CD14-positive monocyte (primary cell): Measurements from ENCODE around the gene KCNE1. TPM values are rescaled to one million over a fixed set of nuclear protein-coding genes. Genes with fewer than 3 reads are reported as not detected.
"Not testable (repeated sequence)": the region's sequence is repeated elsewhere in the genome, so short reads cannot be mapped to it uniquely, and the experiment has no call there.

Source experiments
- DNase-seq, 3 donors: peaks; one replicate each; pipeline ENCODE4 v3.0.0-alpha.2; 2011 to 2022
- H2AFZ ChIP-seq: 2 replicates; pipeline ENCODE4 v1.6.0; 2012; ENCODE audit warnings: mild to moderate bottlenecking, low read depth, low read length, inconsistent platforms; ENCODE audit not compliant: insufficient read depth, poor library complexity, severe bottlenecking
- H3K27ac ChIP-seq, 2 donors: 1 replicate in 1 of 2; 2 replicates in 1 of 2; pipeline ENCODE4 v1.5.1; 2012 to 2013; ENCODE audit warnings: low read length in 2 of 2, control low read depth in 1 of 2, inconsistent platforms in 1 of 2, low read depth in 1 of 2, mild to moderate bottlenecking in 1 of 2
- H3K27me3 ChIP-seq, 2 donors: one replicate each; pipeline versions ENCODE4 v1.6.0 to v1.6.1; 2011 to 2013; ENCODE audit warnings: low read length in 2 of 2; ENCODE audit not compliant: control insufficient read depth in 2 of 2, insufficient read depth in 2 of 2
- H3K36me3 ChIP-seq, 2 donors: replicated peaks in 1 of 2; 1 replicate in 1 of 2; 2 replicates in 1 of 2; pipeline versions ENCODE4 v1.5.1 to v1.6.1; 2012 to 2013; ENCODE audit warnings: low read length in 2 of 2, control low read depth in 1 of 2, inconsistent platforms in 1 of 2, mild to moderate bottlenecking in 1 of 2; ENCODE audit not compliant: insufficient read depth in 2 of 2, control insufficient read depth in 1 of 2
- H3K4me1 ChIP-seq, 2 donors: 1 replicate in 1 of 2; 2 replicates in 1 of 2; pipeline versions ENCODE4 v1.5.1 to v1.6.1; 2012 to 2013; ENCODE audit warnings: low read length in 2 of 2, control low read depth in 1 of 2, inconsistent platforms in 1 of 2, mild to moderate bottlenecking in 1 of 2, moderate library complexity in 1 of 2; ENCODE audit not compliant: insufficient read depth in 2 of 2, control insufficient read depth in 1 of 2
- H3K4me2 ChIP-seq: replicated peaks from 2 replicates; pipeline ENCODE3; 2012; ENCODE audit warnings: low read length, moderate library complexity, mild to moderate bottlenecking; ENCODE audit not compliant: poor library complexity, severe bottlenecking; ENCODE audit errors: extremely low read depth
- H3K4me3 ChIP-seq, 3 experiments: fragments of 200-600 bp in 1 of 3; sonication (generic) in 1 of 3; replicated peaks in 1 of 3; 1 replicate in 2 of 3; 2 replicates in 1 of 3; pipeline ENCODE4 v1.5.1; 2011 to 2013; ENCODE audit warnings: low read length in 3 of 3, mild to moderate bottlenecking in 3 of 3, control low read depth in 2 of 3, low read depth in 2 of 3, inconsistent platforms in 1 of 3, moderate library complexity in 1 of 3
- H3K79me2 ChIP-seq: 2 replicates; pipeline ENCODE4 v1.6.0; 2012; ENCODE audit warnings: mild to moderate bottlenecking, control low read depth, inconsistent platforms, low read length, moderate library complexity; ENCODE audit not compliant: insufficient read depth
- H3K9ac ChIP-seq: 2 replicates; pipeline ENCODE4 v1.6.0; 2017; ENCODE audit warnings: low read length, mild to moderate bottlenecking; ENCODE audit not compliant: insufficient read depth, poor library complexity, severe bottlenecking
- H3K9me3 ChIP-seq, 2 donors: replicated peaks in 1 of 2; 1 replicate in 1 of 2; 2 replicates in 1 of 2; pipeline versions ENCODE4 v1.5.1 to v1.6.1; 2012 to 2013; ENCODE audit warnings: low read length in 2 of 2, control low read depth in 1 of 2; ENCODE audit not compliant: control insufficient read depth in 1 of 2, insufficient read depth in 1 of 2
- H4K20me1 ChIP-seq: 2 replicates; pipeline ENCODE4 v1.6.0; 2012; ENCODE audit warnings: mild to moderate bottlenecking, low read length, control low read depth, moderate library complexity; ENCODE audit not compliant: insufficient read depth
- H3K27ac Mint-ChIP-seq, 7 donors: one replicate each; pipeline ENCODE4 v1.8.0; 2020; ENCODE audit warnings: mild to moderate bottlenecking in 7 of 7, mixed read lengths in 7 of 7, moderate library complexity in 6 of 7, inconsistent platforms in 2 of 7
- H3K27me3 Mint-ChIP-seq, 3 donors: one replicate each; pipeline ENCODE4 v1.8.0; 2021 to 2022; ENCODE audit warnings: low read depth in 3 of 3, mild to moderate bottlenecking in 3 of 3, mixed read lengths in 3 of 3, moderate library complexity in 3 of 3, inconsistent platforms in 1 of 3
- H3K36me3 Mint-ChIP-seq, 2 donors: one replicate each; pipeline ENCODE4 v1.8.0; 2020; ENCODE audit warnings: mixed read lengths in 2 of 2, inconsistent platforms in 1 of 2, mild to moderate bottlenecking in 1 of 2
- H3K4me1 Mint-ChIP-seq: one replicate; pipeline ENCODE4 v1.8.0; 2020; ENCODE audit warnings: mild to moderate bottlenecking, mixed read lengths
- H3K4me3 Mint-ChIP-seq, 2 donors: one replicate each; pipeline ENCODE4 v1.8.0; 2020; ENCODE audit warnings: mild to moderate bottlenecking in 2 of 2, mixed read lengths in 2 of 2, moderate library complexity in 1 of 2
- H3K9me3 Mint-ChIP-seq, 7 donors: one replicate each; pipeline ENCODE4 v1.8.0; 2020 to 2022; ENCODE audit warnings: mixed read lengths in 7 of 7, mild to moderate bottlenecking in 6 of 7, moderate library complexity in 6 of 7, inconsistent platforms in 2 of 7
- WGBS: methylation state at CpG from one replicate; pipeline ENCODE4 v1.1.5; 2013; ENCODE audit warnings: missing lambda C conversion rate; ENCODE audit not compliant: insufficient coverage; 5-methylcytosine and 5-hydroxymethylcytosine counted together
- intact Hi-C, 2 donors: fragments of 100-400 bp; cut with micrococcal nuclease; formaldehyde crosslinking; loops; one replicate each; pipeline versions ENCODE4 v1.15.0 to v1.15.1; 2023
- polyA plus RNA-seq, 3 donors: library from polyadenylated mRNA; depleted of rRNA in 1 of 3; unstranded in 2 of 3; stranded (reverse) in 1 of 3; fragments of 300-500 nt in 2 of 3; fragments of >200 nt in 1 of 3; fragmentation: Illumina TruSeq in 2 of 3; gene quantifications; 1 replicate in 2 of 3; 2 replicates in 1 of 3; pipeline ENCODE4 v1.2.3, GENCODE V29; 2012 to 2021

The KCNE1 gene
- polyA plus RNA-seq, 3 donors, result 1.5 to 15.9 (median 3.2) TPM

- H3K4me1 Mint-ChIP-seq, H3K9me3 Mint-ChIP-seq, H3K36me3 Mint-ChIP-seq, H3K9me3 ChIP-seq, H3K4me2 ChIP-seq, H3K4me3 ChIP-seq, H3K79me2 ChIP-seq, H3K36me3 ChIP-seq, H3K4me3 Mint-ChIP-seq, DNase-seq, H3K27ac ChIP-seq, H3K4me1 ChIP-seq, H3K9ac ChIP-seq, H4K20me1 ChIP-seq, H3K27ac Mint-ChIP-seq, H3K27me3 ChIP-seq, H3K27me3 Mint-ChIP-seq, H2AFZ ChIP-seq, intact Hi-C loops: not testable (repeated sequence)
- WGBS, result no CpG with 5 or more reads among the region's 8 CpGs
These were observed 84.7 kb downstream of the KCNE1 start for GRCh38 chr21:34427339-34427738.

GRCh38 chr21:34423805-34424204, 88.2 kb downstream of the KCNE1 start, which contains the start of gene SMIM34:
SMIM34 (minus strand) TSS chr21:34423951; CDS start chr21:34423839, 112 bp downstream.
- H3K27ac ChIP-seq, H3K79me2 ChIP-seq, DNase-seq, H3K36me3 Mint-ChIP-seq, H3K9me3 Mint-ChIP-seq, H3K4me2 ChIP-seq, H3K27me3 ChIP-seq, H3K4me3 Mint-ChIP-seq, H2AFZ ChIP-seq, H3K27me3 Mint-ChIP-seq, H3K36me3 ChIP-seq, H3K9me3 ChIP-seq, H3K4me1 Mint-ChIP-seq, intact Hi-C loops, H3K27ac Mint-ChIP-seq, H3K4me1 ChIP-seq, H3K4me3 ChIP-seq, H3K9ac ChIP-seq, H4K20me1 ChIP-seq: not testable (repeated sequence)
- no CpG with 5 or more reads among the region's 4 CpGs for WGBS

- H3K79me2 ChIP-seq, H3K4me3 ChIP-seq, H3K4me1 Mint-ChIP-seq, H3K27me3 Mint-ChIP-seq, H3K4me3 Mint-ChIP-seq, H2AFZ ChIP-seq, intact Hi-C loops, H3K4me1 ChIP-seq, H4K20me1 ChIP-seq, H3K27ac Mint-ChIP-seq, H3K9ac ChIP-seq, H3K36me3 ChIP-seq, H3K36me3 Mint-ChIP-seq, H3K27me3 ChIP-seq, H3K4me2 ChIP-seq, DNase-seq, H3K27ac ChIP-seq, H3K9me3 Mint-ChIP-seq, H3K9me3 ChIP-seq: not testable (repeated sequence)
- whole genome bisulfite sequencing, result no CpG with 5 or more reads among the region's 5 CpGs
These were observed 94.4 kb downstream of the KCNE1 start for GRCh38 chr21:34417448-34418077.

DNA sequence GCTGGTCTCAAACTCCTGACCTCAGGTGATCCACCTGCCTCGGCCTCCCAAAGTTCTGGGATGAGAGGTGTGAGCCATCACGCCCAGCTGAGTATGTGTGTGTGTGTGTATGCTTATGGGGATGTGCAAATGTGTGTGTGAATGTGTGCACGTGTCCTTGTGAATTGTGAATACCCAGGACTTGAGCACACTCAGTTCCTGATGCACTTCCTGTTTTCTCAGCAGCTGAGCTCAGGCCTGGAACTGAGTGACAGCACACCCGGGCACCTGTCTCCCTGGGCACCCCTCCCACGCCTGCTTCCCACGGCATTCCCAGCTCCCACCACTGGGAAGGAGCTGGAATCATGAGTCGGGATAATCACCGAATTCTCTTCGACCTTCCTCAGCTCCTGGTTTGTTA, 104.7 kb downstream of the KCNE1 start:
- H3K4me3 Mint-ChIP-seq, H3K4me2 ChIP-seq, H3K9ac ChIP-seq, H2AFZ ChIP-seq, H3K27me3 Mint-ChIP-seq, H3K36me3 ChIP-seq, H3K4me1 Mint-ChIP-seq, intact Hi-C loops, H3K27me3 ChIP-seq, H4K20me1 ChIP-seq, DNase-seq, H3K9me3 Mint-ChIP-seq, H3K9me3 ChIP-seq, H3K27ac Mint-ChIP-seq, H3K36me3 Mint-ChIP-seq, H3K4me1 ChIP-seq, H3K27ac ChIP-seq, H3K4me3 ChIP-seq, H3K79me2 ChIP-seq: not testable (repeated sequence)
- WGBS, result no CpG with 5 or more reads among the region's 9 CpGs
